Endothelial cell (in vitro differentiated cells): ENCODE measurements around the gene HELZ. TPM values are rescaled to one million over a fixed set of nuclear protein-coding genes. Genes with fewer than 3 reads are reported as not detected.

Source experiments
- DNase-seq: peaks from one replicate; pipeline ENCODE4 v3.0.0; 2021; ENCODE audit warnings: low spot score
- H3K27ac Mint-ChIP-seq: one replicate; pipeline ENCODE4 v1.8.0; 2021; ENCODE audit warnings: mixed read lengths, inconsistent platforms; ENCODE audit not compliant: unreplicated experiment
- H3K27me3 Mint-ChIP-seq: one replicate; pipeline ENCODE4 v1.8.0; 2021; ENCODE audit warnings: mild to moderate bottlenecking, moderate library complexity, mixed read lengths, inconsistent platforms; ENCODE audit not compliant: unreplicated experiment
- H3K36me3 Mint-ChIP-seq: one replicate; pipeline ENCODE4 v1.8.0; 2021; ENCODE audit warnings: mild to moderate bottlenecking, low read depth, mixed read lengths, inconsistent platforms; ENCODE audit not compliant: unreplicated experiment
- H3K4me1 Mint-ChIP-seq: one replicate; pipeline ENCODE4 v1.8.0; 2021; ENCODE audit warnings: mild to moderate bottlenecking, mixed read lengths, inconsistent platforms; ENCODE audit not compliant: unreplicated experiment
- H3K4me3 Mint-ChIP-seq: one replicate; pipeline ENCODE4 v1.8.0; 2021; ENCODE audit warnings: mild to moderate bottlenecking, mixed read lengths, inconsistent platforms; ENCODE audit not compliant: unreplicated experiment
- H3K9me3 Mint-ChIP-seq: one replicate; pipeline ENCODE4 v1.8.0; 2021; ENCODE audit warnings: mixed read lengths, inconsistent platforms; ENCODE audit not compliant: unreplicated experiment
- total RNA-seq: library from RNA; stranded (reverse); fragmentation: NEBNext Ultra II Directional; extraction: Animal tissue kit (Norgen Biotek cat#: 25700); gene quantifications from one replicate; pipeline ENCODE4 v1.2.1, GENCODE V29; 2021; ENCODE audit not compliant: unreplicated experiment
- TF ChIP-seq, protein P1 (sequence below): fragments of 200-600 bp; sonication (generic); IDR thresholded peaks from one replicate; pipeline ENCODE4 v1.5.0; 2021; ENCODE audit warnings: antibody characterized with exemption; ENCODE audit not compliant: unreplicated experiment

Gene HELZ
- total RNA-seq, 1 donor from 2014 or later, result 57.0 TPM

- Mint-ChIP-seq H3K27ac (no peak overlapping the region), H3K9me3 (no peaks in the 10 kb centered on the region), H3K27me3 (no peaks in the 10 kb centered on the region), H3K36me3 (peaks cover 6% of the 10 kb centered on the region), H3K4me3 (no peak overlapping the region), H3K4me1 (no peaks in the 10 kb centered on the region)
- TF ChIP-seq, protein P1, sequence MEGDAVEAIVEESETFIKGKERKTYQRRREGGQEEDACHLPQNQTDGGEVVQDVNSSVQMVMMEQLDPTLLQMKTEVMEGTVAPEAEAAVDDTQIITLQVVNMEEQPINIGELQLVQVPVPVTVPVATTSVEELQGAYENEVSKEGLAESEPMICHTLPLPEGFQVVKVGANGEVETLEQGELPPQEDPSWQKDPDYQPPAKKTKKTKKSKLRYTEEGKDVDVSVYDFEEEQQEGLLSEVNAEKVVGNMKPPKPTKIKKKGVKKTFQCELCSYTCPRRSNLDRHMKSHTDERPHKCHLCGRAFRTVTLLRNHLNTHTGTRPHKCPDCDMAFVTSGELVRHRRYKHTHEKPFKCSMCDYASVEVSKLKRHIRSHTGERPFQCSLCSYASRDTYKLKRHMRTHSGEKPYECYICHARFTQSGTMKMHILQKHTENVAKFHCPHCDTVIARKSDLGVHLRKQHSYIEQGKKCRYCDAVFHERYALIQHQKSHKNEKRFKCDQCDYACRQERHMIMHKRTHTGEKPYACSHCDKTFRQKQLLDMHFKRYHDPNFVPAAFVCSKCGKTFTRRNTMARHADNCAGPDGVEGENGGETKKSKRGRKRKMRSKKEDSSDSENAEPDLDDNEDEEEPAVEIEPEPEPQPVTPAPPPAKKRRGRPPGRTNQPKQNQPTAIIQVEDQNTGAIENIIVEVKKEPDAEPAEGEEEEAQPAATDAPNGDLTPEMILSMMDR, result no peak
- DNase-seq, result no peak
Measured at GRCh38 chr17:67082107-67082506, 162.9 kb downstream of the HELZ start.

DNA sequence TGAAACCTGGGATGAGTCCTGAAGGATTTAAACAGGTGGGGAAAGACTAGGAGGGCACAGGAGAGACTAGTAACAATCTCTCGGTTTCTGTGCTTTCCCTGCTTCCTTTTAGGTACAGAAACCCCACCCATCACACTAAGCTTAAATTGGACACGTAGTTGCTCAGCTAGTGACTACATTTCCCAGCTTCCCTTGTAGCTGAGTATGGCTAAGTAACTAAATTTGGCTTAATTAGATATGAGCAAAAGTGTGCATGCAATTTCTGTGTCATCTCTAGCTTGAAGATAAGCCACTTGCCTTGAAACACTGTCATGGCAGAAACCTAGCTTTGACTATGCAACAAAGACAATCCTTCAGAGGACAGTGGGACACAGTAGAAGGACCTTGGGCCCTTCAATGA lies 164.2 kb downstream of the HELZ start:
- H3K27ac Mint-ChIP-seq, result no peak overlapping the region
- TF ChIP-seq, protein P1, result no peak
- no peak overlapping the region for H3K4me3 Mint-ChIP-seq
- H3K9me3 Mint-ChIP-seq, result no peaks in the 10 kb centered on the region
- no peak for DNase-seq
- H3K36me3 Mint-ChIP-seq, result peaks cover 6% of the 10 kb centered on the region
- H3K4me1 Mint-ChIP-seq, result no peaks in the 10 kb centered on the region
- H3K27me3 Mint-ChIP-seq, result no peaks in the 10 kb centered on the region

- H3K27me3 Mint-ChIP-seq, result no peaks in the 10 kb centered on the region
- H3K4me1 Mint-ChIP-seq, result no peaks in the 10 kb centered on the region
- no peak for DNase-seq
- H3K36me3 Mint-ChIP-seq, result peaks cover 6% of the 10 kb centered on the region
- H3K27ac Mint-ChIP-seq, result no peak overlapping the region
- no peaks in the 10 kb centered on the region for H3K9me3 Mint-ChIP-seq
- H3K4me3 Mint-ChIP-seq, result no peak overlapping the region
- TF ChIP-seq, protein P1, result no peak
Measured at GRCh38 chr17:67079491-67079890, 165.5 kb downstream of the HELZ start.

DNA sequence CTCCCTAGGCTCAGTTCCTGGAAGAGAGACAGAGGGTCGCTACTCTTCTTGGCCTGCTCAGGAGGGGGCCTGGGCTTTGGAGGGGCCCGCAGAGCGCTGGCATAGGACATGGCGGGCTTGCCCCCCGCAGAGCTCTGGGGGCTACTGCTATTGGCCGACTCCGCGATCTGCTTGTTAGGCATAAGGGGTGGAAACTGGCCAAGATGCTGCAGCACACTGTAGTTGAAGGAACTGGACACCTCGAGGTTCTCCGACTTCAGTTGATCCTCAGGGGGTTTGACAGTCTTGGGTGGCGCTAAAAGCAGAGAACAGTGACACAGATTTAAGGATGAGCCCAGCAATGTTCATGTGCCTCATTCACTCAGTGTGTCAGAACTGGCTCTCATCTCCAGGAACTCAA lies 166.7 kb downstream of the HELZ start:
- Mint-ChIP-seq H3K27me3 (no peaks in the 10 kb centered on the region), H3K4me1 (no peaks in the 10 kb centered on the region), H3K4me3 (no peak overlapping the region), H3K36me3 (peaks cover 2% of the 10 kb centered on the region), H3K27ac (no peak overlapping the region), H3K9me3 (no peaks in the 10 kb centered on the region)
- no peak for DNase-seq
- TF ChIP-seq, protein P1, result no peak

DNA sequence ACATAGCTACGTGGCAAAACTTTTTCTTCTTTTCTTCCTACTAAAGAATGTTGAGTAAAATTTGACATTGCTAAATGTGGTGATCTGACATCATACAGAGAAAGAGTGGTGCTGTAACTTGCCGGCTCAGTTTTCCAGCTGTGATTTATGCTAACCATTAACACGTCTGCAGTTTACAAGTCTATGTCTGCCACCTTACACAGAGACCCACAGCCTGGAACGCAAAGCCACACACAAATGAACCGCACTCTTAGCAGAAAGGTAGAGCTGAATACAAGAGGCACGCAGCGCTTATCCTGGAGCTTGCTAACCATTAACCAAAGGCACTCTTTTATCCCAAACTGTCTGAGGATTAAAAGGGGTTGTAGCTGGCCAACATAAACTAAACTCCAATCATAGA lies 168.7 kb downstream of the HELZ start:
- no peak overlapping the region for H3K27ac Mint-ChIP-seq
- no peaks in the 10 kb centered on the region for H3K9me3 Mint-ChIP-seq
- peaks cover 2% of the 10 kb centered on the region for H3K36me3 Mint-ChIP-seq
- no peak for DNase-seq
- no peaks in the 10 kb centered on the region for H3K4me1 Mint-ChIP-seq
- no peak overlapping the region for H3K4me3 Mint-ChIP-seq
- no peaks in the 10 kb centered on the region for H3K27me3 Mint-ChIP-seq
- TF ChIP-seq, protein P1, result no peak
